IMR-90 (cell line): ENCODE data around the gene AMELX. TPM values are rescaled to one million over a fixed set of nuclear protein-coding genes. Genes with fewer than 3 reads are reported as not detected.

Experiments used
- ATAC-seq: fragments of 200-7000 bp; cut with Tn5 transposase; 2 replicates; pipeline ENCODE4 v1.9.1; 2020; ENCODE audit warnings: low read depth, mild to moderate bottlenecking, moderate library complexity
- BruUV-seq: library from RNA; stranded (reverse); fragments of 400-500 nt; replicated peaks from 2 replicates; lab custom pipeline; 2021; lab: Mats Ljungman, UMichigan
- CTCF ChIA-PET: fragments of 300-600 bp; formaldehyde crosslinking; extraction: SDS; loops from one replicate; lab custom pipeline; 2021; ENCODE audit warnings: antibody characterized with exemption; lab: Yijun Ruan, JAX
- POLR2A ChIA-PET: fragments of 300-600 bp; sonication (Branson Sonifier 250); formaldehyde crosslinking; loops from one replicate; lab custom pipeline; 2022; ENCODE audit warnings: antibody characterized with exemption; ENCODE audit not compliant: unreplicated experiment; lab: Charles Lee
- DNase-seq: peaks from one replicate; pipeline ENCODE4 v3.0.0; 2013
- H2AFZ ChIP-seq: replicated peaks from 2 replicates; pipeline ENCODE3; 2013; ENCODE audit warnings: low read length, mild to moderate bottlenecking; ENCODE audit not compliant: poor library complexity
- H2AK5ac ChIP-seq: 2 replicates; pipeline ENCODE4 v1.6.1; 2013; ENCODE audit warnings: low read depth, low read length, inconsistent platforms
- H2AK9ac ChIP-seq: replicated peaks from 2 replicates; pipeline ENCODE3; 2013; ENCODE audit warnings: mild to moderate bottlenecking, low read depth, low read length, moderate library complexity; ENCODE audit not compliant: poor library complexity
- H2BK120ac ChIP-seq: 2 replicates; pipeline ENCODE4 v1.6.1; 2013; ENCODE audit warnings: low read depth, low read length, inconsistent platforms
- H2BK15ac ChIP-seq: 3 replicates; pipeline ENCODE4 v1.6.1; 2013; ENCODE audit warnings: low read depth, low read length, inconsistent platforms
- H2BK20ac ChIP-seq: 2 replicates; pipeline ENCODE4 v1.6.1; 2013; ENCODE audit warnings: low read depth, mild to moderate bottlenecking, inconsistent platforms, low read length, moderate library complexity
- H2BK5ac ChIP-seq: 2 replicates; pipeline ENCODE4 v1.6.1; 2013; ENCODE audit warnings: mild to moderate bottlenecking, low read depth, low read length, inconsistent platforms; ENCODE audit not compliant: poor library complexity, severe bottlenecking
- H3K14ac ChIP-seq: replicated peaks from 2 replicates; pipeline ENCODE4 v1.6.1; 2013; ENCODE audit warnings: low read depth, low read length, inconsistent platforms
- H3K18ac ChIP-seq: 2 replicates; pipeline ENCODE4 v1.6.1; 2013; ENCODE audit warnings: low read depth, low read length, control low read depth
- H3K23ac ChIP-seq: 2 replicates; pipeline ENCODE4 v1.6.1; 2013; ENCODE audit warnings: low read depth, low read length, inconsistent platforms
- H3K27ac ChIP-seq: 2 replicates; pipeline ENCODE4 v1.5.1; 2013; ENCODE audit warnings: mild to moderate bottlenecking, control low read depth, low read length; ENCODE audit not compliant: insufficient read depth
- H3K27me3 ChIP-seq: 2 replicates; pipeline ENCODE4 v1.6.1; 2013; ENCODE audit warnings: low read length; ENCODE audit not compliant: control insufficient read depth, insufficient read depth
- H3K36me3 ChIP-seq: 2 replicates; pipeline ENCODE4 v1.6.1; 2013; ENCODE audit warnings: low read length, mixed read lengths; ENCODE audit not compliant: control insufficient read depth, insufficient read depth
- H3K4ac ChIP-seq: 2 replicates; pipeline ENCODE4 v1.6.1; 2013; ENCODE audit warnings: low read depth, low read length, inconsistent platforms
- H3K4me1 ChIP-seq: 2 replicates; pipeline ENCODE4 v1.6.1; 2013; ENCODE audit warnings: low read length, mixed read lengths; ENCODE audit not compliant: control insufficient read depth, insufficient read depth
- H3K4me2 ChIP-seq: 2 replicates; pipeline ENCODE4 v1.6.1; 2013; ENCODE audit warnings: low read depth, mild to moderate bottlenecking, control low read depth, low read length, moderate library complexity
- H3K4me3 ChIP-seq: 2 replicates; pipeline ENCODE4 v1.5.1; 2013; ENCODE audit warnings: low read depth, mild to moderate bottlenecking, control low read depth, low read length, moderate library complexity; ENCODE audit not compliant: insufficient read depth
- H3K56ac ChIP-seq: 2 replicates; pipeline ENCODE4 v1.6.1; 2013; ENCODE audit warnings: low read length, inconsistent platforms; ENCODE audit not compliant: insufficient read depth; ENCODE audit errors: extremely low read depth
- H3K79me1 ChIP-seq, 2 experiments: 2 replicates each; pipeline ENCODE4 v1.6.1; 2013; ENCODE audit warnings: low read length in 2 of 2, inconsistent platforms in 1 of 2, low read depth in 1 of 2
- H3K9ac ChIP-seq: 2 replicates; pipeline ENCODE4 v1.6.1; 2013; ENCODE audit warnings: low read depth, low read length, control low read depth
- H3K9me1 ChIP-seq: 2 replicates; pipeline ENCODE4 v1.6.1; 2013; ENCODE audit warnings: low read length, inconsistent platforms; ENCODE audit not compliant: insufficient read depth
- H3K9me3 ChIP-seq: 2 replicates; pipeline ENCODE4 v1.6.1; 2013; ENCODE audit warnings: low read length; ENCODE audit not compliant: control insufficient read depth, insufficient read depth
- H4K20me1 ChIP-seq: 2 replicates; pipeline ENCODE4 v1.6.1; 2013; ENCODE audit warnings: low read length, inconsistent platforms; ENCODE audit not compliant: insufficient read depth
- H4K5ac ChIP-seq: 2 replicates; pipeline ENCODE4 v1.6.1; 2013; ENCODE audit warnings: mild to moderate bottlenecking, low read depth, low read length, control low read depth
- H4K8ac ChIP-seq, 2 experiments: 2 replicates each; pipeline ENCODE4 v1.6.1; 2013; ENCODE audit warnings: low read depth in 2 of 2, low read length in 2 of 2, control low read depth in 1 of 2, inconsistent platforms in 1 of 2
- H4K91ac ChIP-seq: 2 replicates; pipeline ENCODE4 v1.6.1; 2013; ENCODE audit warnings: low read depth, low read length, inconsistent platforms; ENCODE audit not compliant: insufficient read depth
- BHLHE40 ChIP-seq: fragments of 150-350 bp; IDR thresholded peaks from 2 replicates; pipeline ENCODE4 v1.6.1; 2016; ENCODE audit warnings: mild to moderate bottlenecking, low read depth, low read length
- CEBPB ChIP-seq: IDR thresholded peaks from 2 replicates; pipeline ENCODE4 v1.6.1; 2012; ENCODE audit warnings: low read depth, low read length, improper control_type of control experiment
- CHD1 ChIP-seq: IDR thresholded peaks from 2 replicates; pipeline ENCODE4 v1.6.1; 2012; ENCODE audit warnings: low read depth, low read length, improper control_type of control experiment
- CTCF ChIP-seq: conservative IDR thresholded peaks from 2 replicates; pipeline ENCODE4 v1.5.1; 2012; ENCODE audit warnings: mild to moderate bottlenecking, low read depth, low read length, improper control_type of control experiment
- ELK1 ChIP-seq: fragments of 150-350 bp; IDR thresholded peaks from 2 replicates; pipeline ENCODE4 v1.6.1; 2016; ENCODE audit warnings: low read depth, mild to moderate bottlenecking, low read length, moderate library complexity, borderline replicate concordance
- FOS ChIP-seq: fragments of 150-350 bp; IDR thresholded peaks from 2 replicates; pipeline ENCODE4 v1.6.1; 2016; ENCODE audit warnings: low read depth, low read length
- MAFK ChIP-seq: IDR thresholded peaks from 2 replicates; pipeline ENCODE4 v1.6.1; 2012; ENCODE audit warnings: low read depth, low read length, improper control_type of control experiment
- MAZ ChIP-seq: IDR thresholded peaks from 2 replicates; pipeline ENCODE4 v1.6.1; 2012; ENCODE audit warnings: low read depth, mild to moderate bottlenecking, low read length, improper control_type of control experiment, moderate library complexity, borderline replicate concordance
- NFE2L2 ChIP-seq: fragments of 150-350 bp; IDR thresholded peaks from 2 replicates; pipeline ENCODE4 v1.6.1; 2016; ENCODE audit warnings: low read depth, mild to moderate bottlenecking, low read length
- RAD21 ChIP-seq: IDR thresholded peaks from 2 replicates; pipeline ENCODE4 v1.6.1; 2012; ENCODE audit warnings: low read length, improper control_type of control experiment
- RCOR1 ChIP-seq: IDR thresholded peaks from 2 replicates; pipeline ENCODE4 v1.6.1; 2012; ENCODE audit warnings: mild to moderate bottlenecking, low read length, improper control_type of control experiment; ENCODE audit not compliant: insufficient replicate concordance
- RFX5 ChIP-seq: IDR thresholded peaks from 2 replicates; pipeline ENCODE4 v1.8.0; 2012; ENCODE audit warnings: low read depth, mild to moderate bottlenecking, low read length, moderate library complexity
- SMC3 ChIP-seq: fragments of 150-350 bp; IDR thresholded peaks from 2 replicates; pipeline ENCODE4 v1.6.1; 2016; ENCODE audit warnings: low read depth, mild to moderate bottlenecking, antibody characterized with exemption, low read length, moderate library complexity
- USF2 ChIP-seq: fragments of 150-350 bp; IDR thresholded peaks from 2 replicates; pipeline ENCODE4 v1.6.1; 2017; ENCODE audit warnings: mild to moderate bottlenecking, antibody characterized with exemption, low read length, low read depth
- WGBS, 2 experiments: methylation state at CpG; one replicate each; pipeline versions ENCODE4 v1.1.5 to v1.1.7; 2013; ENCODE audit warnings: missing lambda C conversion rate in 2 of 2; ENCODE audit not compliant: insufficient read length in 1 of 2; ENCODE audit errors: extremely low coverage in 2 of 2; 5-methylcytosine and 5-hydroxymethylcytosine counted together
- dilution Hi-C: fragments of 300-500 bp; cut with HindIII; formaldehyde crosslinking; loops from one replicate; pipeline ENCODE4 v1.14.3; 2018; ENCODE audit warnings: low sequenced_read_pairs; ENCODE audit not compliant: unreplicated experiment
- in situ Hi-C: fragments of 300-500 bp; cut with MboI; formaldehyde crosslinking; loops from 3 replicates; pipeline ENCODE4 v1.14.3; 2019; ENCODE audit warnings: low sequenced_read_pairs, inconsistent platforms, mixed read lengths
- intact Hi-C: fragments of 100-400 bp; cut with micrococcal nuclease; formaldehyde crosslinking; loops from 2 replicates; pipeline ENCODE4 v1.10.0; 2022
- polyA plus RNA-seq, 3 experiments: library from polyadenylated mRNA; depleted of rRNA; stranded (reverse); fragments of >200 nt; gene quantifications; 2 replicates each; pipeline ENCODE4 v1.2.3, GENCODE V29; 2012; ENCODE audit warnings: low replicate concordance in 1 of 3
- total RNA-seq: library from RNA; depleted of rRNA; stranded (reverse); fragments of >200 nt; gene quantifications from 2 replicates; pipeline ENCODE4 v1.2.3, GENCODE V29; 2012

Gene AMELX
- total and polyA plus RNA-seq, 2 of the 4 experiments (the other 2 are of a cell fraction) = not detected

- POLR2A ChIA-PET = no interaction called here
These were observed 35.5 kb upstream of the AMELX start for GRCh38 chrX:11257711-11258110.

More at GRCh38 chrX:11257711-11258110, 35.5 kb upstream of the AMELX start:
- CTCF ChIA-PET = no interaction called here
- Histone ChIP-seq H3K9me1 (no peaks in the 10 kb centered on the region), H2AFZ (no peak overlapping the region), H2BK20ac (no peak overlapping the region), H3K9me3 (no peaks in the 10 kb centered on the region), H4K91ac (no peak overlapping the region), H2AK5ac (no peak overlapping the region), H3K36me3 (no peaks in the 10 kb centered on the region), H2BK5ac (no peak overlapping the region), H3K27me3 (no peaks in the 10 kb centered on the region), H2BK120ac (no peak overlapping the region), H3K14ac (no peak overlapping the region), H3K4me1 (peaks cover 7% of the 10 kb centered on the region), H3K4ac (no peak overlapping the region), H3K56ac (no peak overlapping the region), H3K9ac (no peak overlapping the region), H3K4me2 (no peak overlapping the region), H3K18ac (no peak overlapping the region), H3K23ac (no peak overlapping the region), H4K8ac (no peak overlapping the region), H3K79me1 (no peaks in the 10 kb centered on the region), H3K4me3 (no peak overlapping the region), H4K20me1 (no peaks in the 10 kb centered on the region), H4K5ac (no peak overlapping the region), H2AK9ac (no peak overlapping the region), H3K27ac (no peak overlapping the region), H2BK15ac (no peak overlapping the region)
- WGBS, 2 experiments = 52% methylated on average over 2 of the region's 2 CpGs; no CpG with 5 or more reads in 1 of the 2 experiments
- dilution Hi-C loops (no loop called here), intact Hi-C loops (no loop called here), in situ Hi-C loops (no loop called here)
- no peak for DNase-seq
- TF ChIP-seq CEBPB (no peak), NFE2L2 (no peak), RAD21 (no peak), RCOR1 (no peak), CHD1 (no peak), CTCF (no peak), RFX5 (no peak), MAFK (no peak), BHLHE40 (no peak), SMC3 (no peak), MAZ (no peak), ELK1 (no peak), FOS (no peak), USF2 (no peak)
- no TSS peak for BruUV-seq
- no peak for ATAC-seq
